GM19397 (cell line): Measurements from ENCODE around the gene RAB36.

Experiments used
- ATAC-seq: cut with Tn5 transposase; IDR thresholded peaks from one replicate; pipeline ENCODE4 v1.9.1; 2021; ENCODE audit warnings: mild to moderate bottlenecking, moderate library complexity; ENCODE audit not compliant: unreplicated experiment

RAB36 gene

GRCh38 chr22:23204125-23204488 lies 58.8 kb downstream of the RAB36 start:
- no peak for ATAC-seq

DNA sequence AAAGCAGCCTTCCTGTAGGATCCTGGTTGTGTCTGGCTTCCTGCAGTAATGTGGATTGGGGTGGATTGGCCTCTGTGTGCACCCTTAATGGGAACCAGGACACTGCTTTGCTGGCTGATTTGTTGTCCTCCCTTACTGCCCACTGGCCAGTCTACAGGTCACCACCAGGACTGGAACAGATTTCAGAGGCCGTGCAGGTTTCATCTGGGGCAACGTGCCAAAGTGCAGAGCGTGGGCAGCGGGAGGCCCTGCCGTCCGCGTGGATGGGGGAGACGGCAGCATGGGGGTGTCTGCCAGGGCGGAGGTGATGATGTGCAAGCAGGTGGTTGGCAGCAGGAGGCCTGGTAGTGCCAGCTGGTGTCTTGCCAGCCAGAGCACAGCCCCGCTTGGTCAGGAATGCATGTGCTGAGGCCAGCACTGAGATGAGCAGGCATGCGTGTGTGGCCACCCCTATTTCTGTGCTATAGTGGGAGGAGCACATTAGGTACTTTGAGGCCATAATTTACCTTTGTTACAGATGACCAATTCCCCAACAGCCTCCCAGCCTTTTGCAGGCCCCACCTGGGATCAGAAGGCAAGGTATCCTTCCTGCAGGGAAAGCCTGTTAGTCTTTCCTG lies 59.4 kb downstream of the RAB36 start:
- no peak for ATAC-seq

DNA sequence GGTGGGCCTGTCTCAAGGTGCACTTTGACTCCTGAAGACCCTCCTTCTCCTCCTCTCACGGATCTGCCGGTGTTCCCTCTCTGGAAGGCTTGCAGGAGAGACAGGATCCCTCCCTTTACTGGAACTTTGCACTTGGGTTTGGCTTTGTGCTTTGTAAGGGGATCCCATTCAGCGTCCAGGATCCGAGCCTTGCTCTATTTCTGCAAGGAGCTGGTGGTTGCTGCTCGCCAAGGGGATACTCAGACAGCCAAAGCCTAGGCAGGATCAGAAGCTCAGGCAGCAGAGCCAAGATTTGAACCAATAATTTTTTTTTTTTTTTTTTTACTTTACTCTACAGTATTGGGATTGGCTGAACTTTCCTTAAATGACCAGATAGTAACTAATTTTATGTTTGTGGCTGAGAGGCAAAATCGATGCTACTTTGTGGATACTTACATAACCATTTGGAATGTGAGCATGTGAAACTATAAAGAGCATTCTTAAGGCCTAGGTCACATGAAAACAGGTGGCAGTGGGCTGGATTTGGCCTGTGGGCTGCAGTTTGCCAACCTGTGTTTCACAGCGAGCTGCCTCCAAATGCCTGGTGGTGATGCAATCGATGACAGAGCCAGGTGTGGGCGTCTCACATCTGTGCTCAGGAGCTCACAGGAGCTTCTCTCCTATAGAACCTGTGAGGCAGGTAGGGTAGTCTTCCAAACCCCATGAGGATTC lies 60.2 kb downstream of the RAB36 start:
- no peak for ATAC-seq

GRCh38 chr22:23206915-23207314 lies 61.6 kb downstream of the RAB36 start:
- no peak for ATAC-seq

DNA sequence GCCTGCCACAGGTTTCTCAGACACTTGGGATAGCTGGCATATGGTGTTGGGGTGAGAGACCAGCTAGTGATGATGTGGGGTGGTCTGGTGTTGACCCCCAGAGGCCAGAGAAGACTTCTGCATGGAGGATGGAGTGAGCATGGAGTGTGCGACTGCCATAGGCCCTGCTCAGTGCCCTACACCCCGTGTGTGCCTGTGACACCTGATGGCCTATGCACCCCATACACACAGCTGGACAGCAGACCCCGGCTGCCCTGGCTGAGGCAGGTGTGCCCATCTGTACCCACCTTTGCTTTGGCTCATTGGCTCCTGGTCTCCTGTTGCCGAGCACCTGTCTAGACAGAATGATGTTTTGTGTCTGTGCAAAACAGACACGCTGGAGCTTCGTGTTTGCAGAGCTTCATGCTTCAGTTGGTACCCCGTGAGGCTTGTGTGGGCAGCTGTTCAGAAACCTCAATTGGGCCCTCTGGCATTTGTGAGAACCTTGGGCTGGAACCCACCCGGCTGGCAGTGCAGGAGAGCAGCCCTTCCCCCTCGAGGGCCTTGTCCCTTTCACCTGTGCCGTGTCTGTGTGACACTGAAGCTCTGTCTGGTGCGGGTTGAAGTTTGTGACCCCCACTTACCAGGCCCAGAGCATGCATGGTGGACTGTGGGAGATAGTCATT lies 62.6 kb downstream of the RAB36 start:
- no peak for ATAC-seq

DNA sequence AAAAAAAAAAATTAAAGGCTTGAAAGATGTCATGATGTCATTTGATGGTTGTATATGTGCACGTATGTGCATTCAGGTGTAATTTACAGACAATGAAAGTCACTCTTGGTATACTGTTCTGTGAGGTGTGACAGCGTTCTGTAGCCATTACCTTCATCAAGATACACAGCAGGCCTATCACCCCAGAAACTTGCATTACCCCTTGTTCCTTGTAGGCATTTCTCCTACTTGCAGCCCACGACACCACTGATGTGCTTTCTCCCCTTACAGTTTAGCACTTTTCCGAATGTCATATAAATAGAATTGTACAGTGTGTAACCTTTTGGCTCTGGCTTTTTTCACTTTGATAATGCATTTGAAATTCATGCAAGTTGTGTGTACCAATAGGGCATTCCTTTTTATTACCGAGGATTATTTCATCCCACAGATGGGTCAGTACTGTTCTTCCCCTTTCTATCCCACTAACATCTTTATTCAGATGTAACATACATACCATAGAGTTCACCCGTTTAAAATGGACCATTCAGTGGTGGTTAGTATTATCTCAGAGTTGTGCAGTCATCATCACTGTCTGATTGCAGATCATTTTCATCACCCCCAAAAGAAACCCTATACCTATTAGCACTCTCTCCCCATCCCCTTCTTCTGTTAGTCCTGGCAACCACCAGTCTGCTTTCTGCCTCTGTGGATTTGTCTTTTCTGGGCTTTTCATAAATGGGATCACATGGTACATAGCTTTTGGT lies 65.3 kb downstream of the RAB36 start:
- no peak for ATAC-seq

DNA sequence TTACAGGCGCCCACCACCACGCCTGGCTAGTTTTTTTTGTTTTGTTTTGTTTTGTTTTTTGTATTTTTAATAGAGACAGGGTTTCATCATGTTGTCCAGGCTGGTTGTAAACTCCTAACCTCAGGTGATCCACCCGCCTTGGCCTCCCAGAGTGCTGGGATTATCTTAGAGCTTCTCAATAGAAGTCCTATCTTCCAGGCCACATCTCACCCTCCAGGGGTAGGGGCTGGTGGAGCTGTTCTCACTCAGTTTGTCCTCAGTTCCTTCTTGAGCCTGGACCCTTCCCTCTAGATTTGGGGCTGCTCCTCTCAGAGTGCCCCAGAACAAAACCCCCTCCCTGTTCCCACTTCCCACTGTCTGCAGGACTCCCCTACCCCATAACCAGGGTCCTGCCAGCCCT lies 66.3 kb downstream of the RAB36 start:
- ATAC-seq: no peak

DNA sequence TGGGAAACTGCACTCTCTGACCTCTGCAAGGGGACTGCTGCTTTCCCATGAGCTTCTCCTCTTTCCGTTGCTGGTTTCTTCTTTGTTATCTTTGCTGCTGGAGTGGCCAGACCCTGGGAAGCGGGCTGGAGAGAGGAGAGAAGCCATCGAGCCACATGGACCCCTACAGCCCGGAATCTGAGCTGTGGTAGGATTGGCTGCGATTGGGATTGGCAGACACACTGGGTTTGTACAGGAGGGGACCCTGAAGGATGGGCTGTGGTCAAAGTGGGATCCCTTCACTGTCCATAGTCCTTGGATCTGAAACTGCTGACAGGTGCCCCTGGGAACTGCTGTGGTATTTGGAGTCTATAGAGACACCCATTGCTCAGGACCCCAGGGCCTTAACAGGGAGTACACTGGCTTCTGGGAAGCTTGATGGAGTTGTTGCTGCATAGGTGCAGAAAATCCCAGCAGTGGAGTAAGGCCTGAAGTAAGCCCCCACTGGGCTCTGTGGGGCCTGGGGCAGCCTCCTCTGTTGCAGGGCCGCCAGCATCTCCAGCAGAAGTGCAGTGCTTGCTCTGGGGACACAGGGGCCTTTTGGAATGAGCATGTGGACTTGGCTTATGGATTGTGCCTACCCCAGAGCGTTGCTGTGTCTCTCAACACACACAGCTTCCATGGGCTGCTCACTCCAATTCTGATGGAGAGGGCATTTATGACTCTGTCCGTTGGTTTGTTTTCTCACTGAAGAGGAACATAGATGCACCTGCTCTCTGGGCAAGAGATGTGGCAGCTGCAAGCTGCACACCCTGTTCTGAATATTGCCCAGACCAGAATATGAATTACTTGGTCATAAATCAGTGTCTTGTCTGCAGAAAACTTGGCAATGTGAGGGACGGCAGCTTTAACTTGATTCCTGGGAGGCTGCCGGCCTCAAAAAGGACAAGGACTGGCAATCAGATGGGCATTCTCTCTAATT lies 67.1 kb downstream of the RAB36 start:
- no peak for ATAC-seq

GRCh38 chr22:23213022-23213555 lies 67.8 kb downstream of the RAB36 start:
- no peak for ATAC-seq

- ATAC-seq: no peak
Observed at GRCh38 chr22:23213581-23214334, 68.5 kb downstream of the RAB36 start.
